Measurements from ENCODE around the gene MPZL1. TPM values are rescaled to one million over a fixed set of nuclear protein-coding genes. Genes with fewer than 3 reads are reported as not detected.

MPZL1 gene
- total and polyA plus RNA-seq, 2 of the 8 experiments (the other 6 are each of a cell fraction or from before 2014, with no cell fraction given) = 37.8 to 120 TPM

DNA sequence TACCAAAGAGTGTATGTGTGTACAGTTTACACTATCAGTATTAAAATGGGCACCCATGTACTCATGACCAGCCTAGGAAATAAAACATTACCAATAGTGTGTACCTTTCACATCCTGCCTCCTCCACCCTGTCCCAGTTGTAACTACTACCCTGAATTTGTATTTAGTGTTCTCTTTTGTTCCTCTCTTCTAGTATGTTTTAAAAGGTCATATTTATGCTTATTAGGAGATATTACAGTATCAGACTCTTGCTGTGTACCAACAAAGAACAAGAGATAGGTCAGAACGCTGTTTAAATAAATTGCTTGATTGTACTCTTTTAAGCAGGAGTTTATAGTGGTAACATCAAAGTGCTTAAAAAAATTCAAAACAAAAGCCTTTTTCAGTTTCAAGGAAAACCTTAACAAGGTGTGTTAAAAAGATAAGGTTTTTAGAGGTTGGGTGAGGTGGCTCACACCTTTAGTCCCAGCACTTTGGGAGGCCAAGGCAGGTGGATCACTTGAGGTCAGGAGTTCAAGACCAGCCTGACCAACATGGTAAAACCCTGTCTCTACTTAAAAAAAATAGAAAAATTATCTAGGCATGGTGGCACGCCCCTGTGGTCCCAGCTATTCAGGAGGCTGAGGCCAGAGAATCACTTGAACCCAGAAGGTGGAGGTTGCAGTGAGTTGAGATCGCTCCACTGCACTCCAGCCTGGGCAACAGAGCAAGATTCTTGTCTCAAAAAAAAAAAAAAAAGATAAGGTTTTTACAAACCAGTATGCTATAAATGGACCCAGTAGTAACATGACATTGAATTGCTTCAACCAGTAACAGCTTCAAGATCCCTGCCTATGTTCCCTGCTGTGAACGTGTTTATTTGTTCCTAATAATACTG lies 35.9 kb downstream of the MPZL1 start:
- no peak overlapping the region for H3K9ac ChIP-seq (replicated peaks in 1 of 4; ENCODE audit: extremely low read depth in 1 of 4, low read depth in 3 of 4, low read length in 3 of 4)
- no peak overlapping the region for H4K5ac ChIP-seq (ENCODE audit: insufficient read length, low read depth, low read length)
- no peak overlapping the region for H3K27ac ChIP-seq (ENCODE audit: low read depth, low read length)
- H2BK15ac ChIP-seq (ENCODE audit: low read length) = no peak overlapping the region
- no peak overlapping the region for H2BK20ac ChIP-seq (ENCODE audit: low read length)
- H3K4me3 ChIP-seq (ENCODE audit: extremely low read depth in 1 of 4, insufficient read depth in 2 of 4, low read depth in 3 of 4, low read length in 4 of 4) = no peak overlapping the region
- no peak for DNase-seq (ENCODE audit: low read depth in 1 of 2, low spot score in 2 of 2)
- H4K91ac ChIP-seq (replicated peaks; ENCODE audit: insufficient read length, low read length) = no peak overlapping the region
- TF ChIP-seq TBP (IDR thresholded peaks at IDR 0.05; ENCODE audit: low read depth, low read length) = no peak
- TF ChIP-seq TAF7 (optimal IDR thresholded peaks at IDR 0.05; ENCODE audit: borderline replicate concordance, low read depth, low read length) = no peak
- TF ChIP-seq PHF8 (conservative IDR thresholded peaks at IDR 0.05; ENCODE audit: low read depth, low read length) = no peak
- no peak for TF ChIP-seq POLR2A (IDR thresholded peaks at IDR 0.05; ENCODE audit: control extremely low read depth in 1 of 2, low read depth in 2 of 2, low read length in 2 of 2)
- no peak for TF ChIP-seq SP2 (IDR thresholded peaks at IDR 0.05; ENCODE audit: low read length)
- TF ChIP-seq GABPA (IDR thresholded peaks at IDR 0.05; ENCODE audit: borderline replicate concordance, insufficient read depth, low read length) = no peak
- TF ChIP-seq, protein P1, sequence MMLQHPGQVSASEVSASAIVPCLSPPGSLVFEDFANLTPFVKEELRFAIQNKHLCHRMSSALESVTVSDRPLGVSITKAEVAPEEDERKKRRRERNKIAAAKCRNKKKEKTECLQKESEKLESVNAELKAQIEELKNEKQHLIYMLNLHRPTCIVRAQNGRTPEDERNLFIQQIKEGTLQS (IDR thresholded peaks at IDR 0.05; ENCODE audit: insufficient read depth, low read depth, low read length) = no peak
- no peak for TF ChIP-seq TCF12 (IDR thresholded peaks at IDR 0.05; ENCODE audit: low read depth, low read length)
- TF ChIP-seq CEBPB (IDR thresholded peaks at IDR 0.05; ENCODE audit: low read depth, low read length) = no peak
- H2BK12ac ChIP-seq (ENCODE audit: low read depth, low read length) = no peak overlapping the region
- no peak overlapping the region for H3K4me2 ChIP-seq (ENCODE audit: insufficient read depth in 1 of 2, low read depth in 2 of 2, low read length in 2 of 2)
- H2AFZ ChIP-seq (ENCODE audit: low read length) = no peak overlapping the region
- no peak overlapping the region for H4K8ac ChIP-seq (ENCODE audit: extremely low read depth, insufficient read depth, low read length)
- WGBS, 2 experiments (ENCODE audit: extremely low coverage in 1 of 2, insufficient coverage in 1 of 2, insufficient read length in 1 of 2, insufficient replicate concordance in 2 of 2, low coverage in 1 of 2, low lambda C conversion rate in 2 of 2, missing lambda C conversion rate in 1 of 2) = 94% methylated on average over 4 of the region's 4 CpGs; no CpG with 5 or more reads in 1 of the 2 experiments
- H2BK120ac ChIP-seq (replicated peaks; ENCODE audit: low read depth, low read length) = no peak overlapping the region
- no peaks in the 10 kb centered on the region; a peak in 3 of 7 replicates for H3K4me1 ChIP-seq (replicated peaks in 1 of 4; ENCODE audit: control insufficient read depth in 3 of 4, insufficient read depth in 4 of 4, low read length in 3 of 4)
- CTCF ChIA-PET (ENCODE audit: partially characterized antibody) = interaction anchor here (0.6 kb wide), 1 partner anchor 34 kb away, joined by 3 read pairs; no protein-coding TSS in a partner anchor
- no peak overlapping the region for H2AK5ac ChIP-seq (ENCODE audit: low read depth, low read length)
- POLR2A ChIA-PET (ENCODE audit: partially characterized antibody) = interaction anchor here (0.6 kb wide), 1 partner anchor 513 kb away, joined by 3 read pairs; no protein-coding TSS in a partner anchor
- H3K36me3 ChIP-seq (ENCODE audit: control insufficient read depth in 2 of 4, insufficient read depth in 4 of 4, low read length in 3 of 4) = no peaks in the 10 kb centered on the region
- peaks cover 2 to 72% of the 10 kb centered on the region in 2 experiments; a peak in 3 of 4 replicates for H3K79me2 ChIP-seq (ENCODE audit: control insufficient read depth in 1 of 2, insufficient read depth in 2 of 2, low read length in 2 of 2)
- H3K4ac ChIP-seq (replicated peaks; ENCODE audit: insufficient read length, low read depth, low read length) = no peak overlapping the region
- H4K20me1 ChIP-seq (replicated peaks in 1 of 2; ENCODE audit: control insufficient read depth in 1 of 2, insufficient read depth in 2 of 2, low read length in 2 of 2) = peaks cover 6 to 10% of the 10 kb centered on the region in 2 experiments
- no peak overlapping the region for H2BK5ac ChIP-seq (ENCODE audit: low read depth, low read length)
- no peaks in the 10 kb centered on the region; the same call in 1 of the 2 replicates for H3K23me2 ChIP-seq (ENCODE audit: low read depth, low read length)
- no peaks in the 10 kb centered on the region for H3K27me3 ChIP-seq (replicated peaks in 1 of 4; ENCODE audit: control insufficient read depth in 3 of 4, extremely low read depth in 1 of 4, insufficient read depth in 3 of 4, low read length in 3 of 4)
- no peak overlapping the region for H3K23ac ChIP-seq (ENCODE audit: insufficient read length)
- H3K56ac ChIP-seq (replicated peaks; ENCODE audit: insufficient read length, low read depth, low read length) = no peak overlapping the region
- H3K18ac ChIP-seq (ENCODE audit: extremely low read depth, low read length) = no peak overlapping the region
- H3K14ac ChIP-seq (ENCODE audit: insufficient read length) = no peak overlapping the region
- H3K9me3 ChIP-seq (ENCODE audit: insufficient read depth in 2 of 2, low read depth in 1 of 2, low read length in 1 of 2) = no peaks in the 10 kb centered on the region
- H3K79me1 ChIP-seq (ENCODE audit: low read depth, low read length) = peaks cover 16% of the 10 kb centered on the region
- no peak for FAIRE-seq
